Measurements from ENCODE around the gene ZBED1.
"Not testable (repeated sequence)": the region's sequence is repeated elsewhere in the genome, so short reads cannot be mapped to it uniquely, and the experiment has no call there.

The ZBED1 gene

DNA sequence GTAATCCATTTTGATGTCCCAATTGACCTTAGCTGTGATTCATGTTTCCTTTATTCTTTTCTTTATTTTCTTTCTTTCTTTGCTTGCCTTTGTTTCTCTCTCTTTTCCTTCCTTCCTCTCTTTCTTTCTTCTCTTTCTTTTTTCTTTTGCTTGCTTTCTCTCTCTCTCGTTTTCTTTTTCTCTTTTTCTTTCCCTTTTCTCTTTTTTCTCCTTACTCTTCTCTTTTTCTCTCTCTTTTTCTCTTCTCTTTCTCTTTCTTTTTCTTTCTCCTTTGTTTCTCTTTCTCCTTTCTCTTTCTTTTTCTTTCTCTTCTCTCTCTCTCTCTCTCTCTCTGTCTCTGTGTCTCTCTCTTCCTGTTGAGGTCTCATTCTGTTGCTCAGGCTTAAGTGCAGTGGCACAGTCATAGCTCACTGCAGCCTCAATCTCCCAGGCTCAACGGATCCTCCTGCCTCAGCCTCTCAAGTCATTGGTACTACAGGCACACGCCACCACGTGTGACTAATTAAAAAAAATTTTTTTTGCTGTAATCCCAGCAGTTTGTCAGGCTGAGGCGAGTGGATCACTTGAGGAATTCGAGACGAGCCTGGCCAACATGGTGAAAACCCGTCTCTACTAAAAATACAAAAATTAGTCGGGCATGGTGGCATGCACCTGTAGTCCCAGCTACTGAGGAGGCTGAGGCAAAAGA, 8.0 kb upstream of the ZBED1 start:
- no peak for TF ChIP-seq EZH2 (IDR thresholded peaks at IDR 0.05; ENCODE audit: borderline replicate concordance, low read length)
- no peak for TF ChIP-seq CTCF (IDR thresholded peaks at IDR 0.05; ENCODE audit: low read length)

DNA sequence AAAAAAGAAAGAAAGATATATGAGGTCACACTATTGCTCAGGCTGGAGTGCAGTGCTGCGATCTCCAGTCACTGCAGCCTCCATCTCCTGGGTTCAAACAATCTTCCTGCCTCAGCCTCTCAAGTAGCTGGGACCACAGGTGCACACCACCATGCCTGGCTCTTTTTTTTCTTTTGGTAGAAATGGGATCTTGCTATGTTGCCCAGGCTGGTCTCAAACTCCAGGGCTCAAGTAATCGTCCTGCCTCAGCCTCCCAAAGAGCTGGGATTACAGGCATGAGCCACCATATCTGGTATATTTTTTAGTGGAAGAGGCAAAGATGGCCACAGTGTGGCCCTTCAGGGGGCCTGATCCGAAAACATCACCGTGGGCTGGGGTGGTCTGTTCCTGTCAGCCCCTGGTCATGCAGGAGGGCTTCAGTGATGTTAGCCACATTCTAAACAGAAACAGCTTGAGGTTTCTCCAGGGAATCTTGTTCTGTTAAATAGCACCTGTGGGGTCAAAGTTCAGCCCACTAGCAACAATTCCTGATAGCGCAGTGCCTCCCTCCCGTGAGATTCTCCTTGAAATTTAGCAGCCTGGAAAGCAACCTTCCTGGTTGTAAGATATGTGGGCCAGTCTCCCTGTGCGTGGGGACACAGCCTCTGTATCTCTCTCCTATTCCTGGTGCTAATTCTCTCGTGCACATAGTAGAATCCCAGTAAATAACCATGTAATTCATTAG, 7.3 kb upstream of the ZBED1 start:
- H3K4me2 ChIP-seq (ENCODE audit: low read length) = no peak overlapping the region
- peaks cover 24% of the 10 kb centered on the region for H3K4me1 ChIP-seq (ENCODE audit: insufficient read depth, low read length, severe bottlenecking)
- TF ChIP-seq CTCF (IDR thresholded peaks at IDR 0.05; ENCODE audit: low read length) (no peak), EZH2 (IDR thresholded peaks at IDR 0.05; ENCODE audit: borderline replicate concordance, low read length) (no peak)
- no peak overlapping the region for H3K9ac ChIP-seq (ENCODE audit: low read length)
- H3K36me3 ChIP-seq (ENCODE audit: insufficient read depth, low read length) = no peaks in the 10 kb centered on the region
- H3K27me3 ChIP-seq (ENCODE audit: insufficient read depth, low read length) = no peaks in the 10 kb centered on the region
- no peaks in the 10 kb centered on the region for H3F3A ChIP-seq (ENCODE audit: insufficient read depth, low read length)
- no peaks in the 10 kb centered on the region for H3K79me2 ChIP-seq (ENCODE audit: insufficient read depth, low read length)
- H3K9me3 ChIP-seq (ENCODE audit: low read length) = no peaks in the 10 kb centered on the region
- H4K20me1 ChIP-seq (ENCODE audit: insufficient read depth, low read length) = no peaks in the 10 kb centered on the region
- H3K9me2 ChIP-seq (ENCODE audit: low read depth, low read length) = no peaks in the 10 kb centered on the region
- peak overlapping the region; percentile 17 for H3K27ac ChIP-seq (ENCODE audit: low read depth, low read length, poor library complexity, severe bottlenecking)
- no peak overlapping the region for H3K4me3 ChIP-seq (ENCODE audit: low read depth, low read length, poor library complexity, severe bottlenecking)
- no peak overlapping the region for H2AFZ ChIP-seq (ENCODE audit: low read length)

More for the DNA sequence above, 8.0 kb upstream of the ZBED1 start:
- Histone ChIP-seq H3K9me3 (ENCODE audit: low read length) (no peaks in the 10 kb centered on the region), H3K79me2 (ENCODE audit: insufficient read depth, low read length) (no peaks in the 10 kb centered on the region), H3K9ac (ENCODE audit: low read length) (no peak overlapping the region), H3F3A (ENCODE audit: insufficient read depth, low read length) (no peaks in the 10 kb centered on the region), H4K20me1 (ENCODE audit: insufficient read depth, low read length) (no peaks in the 10 kb centered on the region), H3K4me2 (ENCODE audit: low read length) (no peak overlapping the region), H3K4me1 (ENCODE audit: insufficient read depth, low read length, severe bottlenecking) (peaks cover 31% of the 10 kb centered on the region), H3K4me3 (ENCODE audit: low read depth, low read length, poor library complexity, severe bottlenecking) (no peak overlapping the region), H3K27me3 (ENCODE audit: insufficient read depth, low read length) (no peaks in the 10 kb centered on the region), H3K27ac (ENCODE audit: low read depth, low read length, poor library complexity, severe bottlenecking) (peak overlapping the region; percentile 39), H2AFZ (ENCODE audit: low read length) (no peak overlapping the region), H3K36me3 (ENCODE audit: insufficient read depth, low read length) (no peaks in the 10 kb centered on the region), H3K9me2 (ENCODE audit: low read depth, low read length) (no peaks in the 10 kb centered on the region)

GRCh38 chrX:2507196-2507595, 6.4 kb upstream of the ZBED1 start:
- Histone ChIP-seq H3K79me2 (ENCODE audit: insufficient read depth, low read length) (no peaks in the 10 kb centered on the region), H4K20me1 (ENCODE audit: insufficient read depth, low read length) (no peaks in the 10 kb centered on the region), H3K4me2 (ENCODE audit: low read length) (no peak overlapping the region), H3K9me2 (ENCODE audit: low read depth, low read length) (no peaks in the 10 kb centered on the region), H3K27ac (ENCODE audit: low read depth, low read length, poor library complexity, severe bottlenecking) (no peak overlapping the region), H3K4me1 (ENCODE audit: insufficient read depth, low read length, severe bottlenecking) (peaks cover 21% of the 10 kb centered on the region), H3F3A (ENCODE audit: insufficient read depth, low read length) (no peaks in the 10 kb centered on the region), H3K4me3 (ENCODE audit: low read depth, low read length, poor library complexity, severe bottlenecking) (no peak overlapping the region), H3K9me3 (ENCODE audit: low read length) (no peaks in the 10 kb centered on the region), H3K9ac (ENCODE audit: low read length) (no peak overlapping the region), H3K27me3 (ENCODE audit: insufficient read depth, low read length) (no peaks in the 10 kb centered on the region), H2AFZ (ENCODE audit: low read length) (no peak overlapping the region), H3K36me3 (ENCODE audit: insufficient read depth, low read length) (no peaks in the 10 kb centered on the region)
- TF ChIP-seq EZH2 (IDR thresholded peaks at IDR 0.05; ENCODE audit: borderline replicate concordance, low read length) = no peak
- no peak for TF ChIP-seq CTCF (IDR thresholded peaks at IDR 0.05; ENCODE audit: low read length)

- H3K4me2 ChIP-seq (ENCODE audit: low read length); H2AFZ ChIP-seq (ENCODE audit: low read length); H3K9me3 ChIP-seq (ENCODE audit: low read length); H3F3A ChIP-seq (ENCODE audit: insufficient read depth, low read length); H3K4me3 ChIP-seq (ENCODE audit: low read depth, low read length, poor library complexity, severe bottlenecking); H4K20me1 ChIP-seq (ENCODE audit: insufficient read depth, low read length); H3K27me3 ChIP-seq (ENCODE audit: insufficient read depth, low read length); H3K9me2 ChIP-seq (ENCODE audit: low read depth, low read length); H3K36me3 ChIP-seq (ENCODE audit: insufficient read depth, low read length); H3K27ac ChIP-seq (ENCODE audit: low read depth, low read length, poor library complexity, severe bottlenecking); H3K9ac ChIP-seq (ENCODE audit: low read length); H3K79me2 ChIP-seq (ENCODE audit: insufficient read depth, low read length): not testable (repeated sequence)
- H3K4me1 ChIP-seq (ENCODE audit: insufficient read depth, low read length, severe bottlenecking) = peaks cover 31% of the 10 kb centered on the region
Observed at GRCh38 chrX:2505341-2505740, 4.6 kb upstream of the ZBED1 start.

Data from OCI-LY1 (cell line).